Peyer's patch (tissue), 4 donors: Measurements from ENCODE around the gene PDHX. TPM values are rescaled to one million over a fixed set of nuclear protein-coding genes. Genes with fewer than 3 reads are reported as not detected.

Source experiments
- DNase-seq, 3 donors: peaks; one replicate each; pipeline ENCODE4 v3.0.0-alpha.2; 2017 to 2019
- H3K27ac ChIP-seq, 4 donors: fragments of 200-600 bp; sonication (generic); one replicate each; pipeline ENCODE4 v1.5.1; 2016 to 2019
- H3K27me3 ChIP-seq, 2 donors: fragments of 200-600 bp; sonication (generic); one replicate each; pipeline ENCODE4 v1.5.1; 2019
- H3K36me3 ChIP-seq, 3 donors: fragments of 200-600 bp; sonication (generic); one replicate each; pipeline ENCODE4 v1.5.1; 2016 to 2019
- H3K4me1 ChIP-seq, 4 donors: fragments of 200-600 bp; sonication (generic); one replicate each; pipeline ENCODE4 v1.5.1; 2016 to 2019
- H3K4me3 ChIP-seq, 4 donors: fragments of 200-600 bp; sonication (generic); 1 replicate in 3 of 4; 2 replicates in 1 of 4; pipeline ENCODE4 v1.5.1; 2016 to 2019; ENCODE audit warnings: mild to moderate bottlenecking in 1 of 4
- H3K9me3 ChIP-seq, 4 donors: fragments of 200-600 bp; sonication (generic); one replicate each; pipeline ENCODE4 v1.5.1; 2016 to 2019; ENCODE audit warnings: mild to moderate bottlenecking in 1 of 4
- POLR2A ChIP-seq, 2 donors: fragments of 450-650 bp; IDR thresholded peaks; one replicate each; pipeline ENCODE4 v1.5.1; 2017; ENCODE audit warnings: antibody characterized with exemption in 2 of 2, mild to moderate bottlenecking in 2 of 2, moderate library complexity in 2 of 2
- total RNA-seq, 4 donors: library from RNA; depleted of rRNA; stranded (reverse); fragments of >200 nt; gene quantifications; one replicate each; pipeline ENCODE4 v1.1.0, GENCODE V29; 2016
- TF ChIP-seq, protein P1 (sequence below), 6 experiments: fragments of 450-650 bp in 4 of 6; fragments of 200-600 bp in 2 of 6; sonication (generic) in 1 of 6; IDR thresholded peaks; one replicate each; pipeline ENCODE4 v1.5.1; 2017 to 2019; ENCODE audit warnings: antibody characterized with exemption in 6 of 6, mild to moderate bottlenecking in 3 of 6, moderate library complexity in 1 of 6

The PDHX gene
- total RNA-seq, 4 donors from 2014 or later: 15.4 to 87.5 (median 22.4) TPM

DNA sequence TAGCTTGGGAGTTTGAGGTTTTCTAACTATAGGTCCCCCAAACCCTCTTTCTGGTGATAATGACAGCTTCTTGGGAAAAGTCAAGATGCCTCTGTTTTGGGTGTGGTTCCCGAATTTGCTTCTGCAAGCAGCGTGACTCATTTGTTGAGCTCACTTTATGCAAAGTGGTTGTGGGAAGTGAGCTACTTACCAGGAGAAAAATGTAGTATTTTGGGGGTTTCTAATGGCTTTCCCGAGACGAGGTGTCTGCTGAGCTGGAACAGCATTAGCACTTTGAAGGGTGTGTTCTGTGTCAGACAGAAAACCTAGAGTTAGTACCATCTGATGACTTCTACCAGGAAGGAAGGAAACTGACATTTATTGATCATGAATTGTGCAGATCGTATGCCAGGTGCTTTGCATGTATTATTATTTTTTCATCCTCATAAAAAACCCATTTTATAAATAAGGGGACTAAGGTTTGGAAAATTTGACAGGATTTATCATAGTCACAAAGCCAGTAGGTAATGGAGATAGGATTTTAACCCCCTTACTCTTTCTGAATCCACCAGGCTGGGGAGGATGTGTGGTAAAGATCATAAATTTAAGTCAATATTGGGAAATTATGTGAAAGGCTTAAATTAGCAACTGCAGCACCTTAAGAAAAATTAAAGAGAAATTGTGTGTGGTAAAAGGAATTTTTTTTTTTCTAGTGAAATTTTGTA lies 113.7 kb downstream of the PDHX start:
- peak overlapping the region in 2 of 4 donors; percentile 19 to 38 for H3K27ac ChIP-seq
- H3K4me1 ChIP-seq: peaks cover 0 to 7% (median 5%) of the 10 kb centered on the region in 4 donors
- H3K27me3 ChIP-seq: no peaks in the 10 kb centered on the region
- H3K4me3 ChIP-seq: no peak overlapping the region
- TF ChIP-seq POLR2A (IDR thresholded peaks at IDR 0.05): no peak
- TF ChIP-seq, protein P1, sequence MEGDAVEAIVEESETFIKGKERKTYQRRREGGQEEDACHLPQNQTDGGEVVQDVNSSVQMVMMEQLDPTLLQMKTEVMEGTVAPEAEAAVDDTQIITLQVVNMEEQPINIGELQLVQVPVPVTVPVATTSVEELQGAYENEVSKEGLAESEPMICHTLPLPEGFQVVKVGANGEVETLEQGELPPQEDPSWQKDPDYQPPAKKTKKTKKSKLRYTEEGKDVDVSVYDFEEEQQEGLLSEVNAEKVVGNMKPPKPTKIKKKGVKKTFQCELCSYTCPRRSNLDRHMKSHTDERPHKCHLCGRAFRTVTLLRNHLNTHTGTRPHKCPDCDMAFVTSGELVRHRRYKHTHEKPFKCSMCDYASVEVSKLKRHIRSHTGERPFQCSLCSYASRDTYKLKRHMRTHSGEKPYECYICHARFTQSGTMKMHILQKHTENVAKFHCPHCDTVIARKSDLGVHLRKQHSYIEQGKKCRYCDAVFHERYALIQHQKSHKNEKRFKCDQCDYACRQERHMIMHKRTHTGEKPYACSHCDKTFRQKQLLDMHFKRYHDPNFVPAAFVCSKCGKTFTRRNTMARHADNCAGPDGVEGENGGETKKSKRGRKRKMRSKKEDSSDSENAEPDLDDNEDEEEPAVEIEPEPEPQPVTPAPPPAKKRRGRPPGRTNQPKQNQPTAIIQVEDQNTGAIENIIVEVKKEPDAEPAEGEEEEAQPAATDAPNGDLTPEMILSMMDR (IDR thresholded peaks at IDR 0.05): no peak
- H3K36me3 ChIP-seq: no peaks in the 10 kb centered on the region
- DNase-seq: no peak
- H3K9me3 ChIP-seq: no peaks in the 10 kb centered on the region

DNA sequence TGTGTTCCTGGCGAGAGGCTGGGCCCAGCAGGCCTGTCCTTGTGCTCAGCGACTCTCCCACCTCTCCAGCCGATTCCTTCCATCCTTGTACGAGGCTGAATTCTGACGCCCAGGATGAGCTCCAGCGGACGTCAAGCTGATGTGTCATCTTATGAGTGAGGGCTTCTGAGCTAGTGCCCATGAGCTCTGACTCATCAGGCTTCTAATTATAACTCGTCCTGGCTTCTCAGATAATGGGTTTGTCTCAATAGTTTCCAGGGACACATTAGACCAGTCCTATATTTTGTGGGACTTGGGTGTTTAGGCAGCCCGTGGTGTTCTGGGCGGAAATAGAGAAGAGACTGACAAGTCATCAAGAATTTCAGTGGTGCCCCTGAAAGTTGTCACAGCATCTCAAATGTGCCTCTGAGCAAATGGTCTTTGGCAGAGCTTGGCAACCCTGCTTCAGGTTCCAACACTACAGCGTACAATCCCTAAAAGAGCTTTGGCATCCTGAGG lies 114.3 kb downstream of the PDHX start:
- H3K36me3 ChIP-seq: no peaks in the 10 kb centered on the region
- no peaks in the 10 kb centered on the region for H3K9me3 ChIP-seq
- no peak for TF ChIP-seq POLR2A (IDR thresholded peaks at IDR 0.05)
- TF ChIP-seq, protein P1 (IDR thresholded peaks at IDR 0.05): no peak
- peak in 2 of 3 donors; percentile 25 to 60 for DNase-seq
- peaks cover 0 to 7% (median 5%) of the 10 kb centered on the region in 4 donors for H3K4me1 ChIP-seq
- H3K27me3 ChIP-seq: no peaks in the 10 kb centered on the region
- H3K4me3 ChIP-seq: no peak overlapping the region
- H3K27ac ChIP-seq: peak overlapping the region in 2 of 4 donors; percentile 38

DNA sequence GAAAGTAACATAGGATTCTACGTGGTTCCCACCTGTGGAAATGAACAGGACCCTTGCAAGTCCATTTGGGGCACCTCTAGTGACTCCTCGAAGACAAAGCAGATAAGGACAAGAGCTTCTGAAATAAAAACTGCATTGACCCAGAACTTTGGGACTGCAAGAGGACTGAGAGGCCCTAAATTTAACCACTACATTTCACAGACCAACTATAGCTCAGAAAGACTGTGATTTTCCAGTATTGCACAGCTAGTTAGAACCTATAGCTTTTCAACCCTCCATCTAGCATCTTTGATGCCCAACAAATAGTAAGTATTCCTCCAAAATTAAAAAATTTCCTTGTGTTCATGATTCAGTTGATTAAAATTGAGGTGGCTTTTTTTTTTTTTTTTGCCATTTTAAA lies 114.9 kb downstream of the PDHX start:
- H3K4me1 ChIP-seq: peaks cover 0 to 7% (median 5%) of the 10 kb centered on the region in 4 donors
- H3K4me3 ChIP-seq: no peak overlapping the region
- TF ChIP-seq POLR2A (IDR thresholded peaks at IDR 0.05): no peak
- TF ChIP-seq, protein P1 (IDR thresholded peaks at IDR 0.05): no peak
- no peaks in the 10 kb centered on the region for H3K27me3 ChIP-seq
- no peak for DNase-seq
- H3K9me3 ChIP-seq: no peaks in the 10 kb centered on the region
- peak overlapping the region in 2 of 4 donors; percentile 38 for H3K27ac ChIP-seq
- H3K36me3 ChIP-seq: no peaks in the 10 kb centered on the region

DNA sequence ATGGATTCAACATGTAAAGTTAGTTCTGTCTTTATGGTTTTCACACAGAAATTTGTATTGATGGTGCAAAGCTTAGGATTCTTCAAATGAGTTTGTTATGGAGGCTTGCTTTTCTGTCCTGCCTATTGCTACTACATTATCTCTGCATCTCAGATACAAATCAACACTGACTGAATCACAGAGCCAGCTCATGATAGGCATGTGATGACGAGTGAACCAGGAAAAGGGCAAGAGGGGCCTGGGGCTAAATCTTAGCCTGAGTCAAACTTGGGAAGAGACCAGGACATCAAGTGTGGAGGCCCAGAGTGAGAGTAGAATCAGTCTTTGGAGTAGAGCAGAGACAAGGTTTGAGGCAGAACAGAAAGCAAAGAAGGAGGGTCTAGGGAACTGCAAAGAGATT lies 115.4 kb downstream of the PDHX start:
- no peak overlapping the region for H3K27ac ChIP-seq
- no peak for DNase-seq
- H3K4me1 ChIP-seq: peaks cover 0 to 7% (median 5%) of the 10 kb centered on the region in 4 donors
- no peaks in the 10 kb centered on the region for H3K27me3 ChIP-seq
- no peak overlapping the region for H3K4me3 ChIP-seq
- no peaks in the 10 kb centered on the region for H3K36me3 ChIP-seq
- no peaks in the 10 kb centered on the region for H3K9me3 ChIP-seq
- TF ChIP-seq, protein P1 (IDR thresholded peaks at IDR 0.05): no peak
- no peak for TF ChIP-seq POLR2A (IDR thresholded peaks at IDR 0.05)

DNA sequence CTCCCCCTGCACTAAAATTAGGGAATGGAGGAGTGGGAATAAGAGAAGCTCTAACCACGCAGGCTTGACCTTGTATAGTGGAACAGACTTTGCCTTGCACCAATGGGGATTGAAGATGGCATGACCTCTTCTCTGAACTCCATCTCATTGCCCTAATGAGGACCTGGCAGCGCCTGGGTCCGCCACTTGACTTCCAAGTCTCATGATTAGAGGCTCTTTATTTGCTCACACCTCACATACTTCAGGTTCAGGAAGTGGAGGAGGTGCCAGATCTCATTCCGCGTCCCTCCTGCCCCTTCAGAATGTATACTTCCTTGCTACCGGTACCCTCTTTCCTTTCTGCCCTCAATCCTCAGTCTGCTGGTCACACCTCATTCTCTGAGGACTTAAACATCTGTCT lies 116.6 kb downstream of the PDHX start:
- no peak for DNase-seq
- Histone ChIP-seq H3K4me1 (peaks cover 0 to 7% (median 5%) of the 10 kb centered on the region in 4 donors), H3K9me3 (no peaks in the 10 kb centered on the region), H3K27me3 (no peaks in the 10 kb centered on the region), H3K27ac (no peak overlapping the region), H3K36me3 (no peaks in the 10 kb centered on the region), H3K4me3 (no peak overlapping the region)
- TF ChIP-seq, protein P1 (IDR thresholded peaks at IDR 0.05): no peak
- TF ChIP-seq POLR2A (IDR thresholded peaks at IDR 0.05): no peak
